Measurements from ENCODE around the gene ITGB5.
A peak's percentile ranks its signal among the peaks of the same experiment; 100 is the strongest.

Gene ITGB5

DNA sequence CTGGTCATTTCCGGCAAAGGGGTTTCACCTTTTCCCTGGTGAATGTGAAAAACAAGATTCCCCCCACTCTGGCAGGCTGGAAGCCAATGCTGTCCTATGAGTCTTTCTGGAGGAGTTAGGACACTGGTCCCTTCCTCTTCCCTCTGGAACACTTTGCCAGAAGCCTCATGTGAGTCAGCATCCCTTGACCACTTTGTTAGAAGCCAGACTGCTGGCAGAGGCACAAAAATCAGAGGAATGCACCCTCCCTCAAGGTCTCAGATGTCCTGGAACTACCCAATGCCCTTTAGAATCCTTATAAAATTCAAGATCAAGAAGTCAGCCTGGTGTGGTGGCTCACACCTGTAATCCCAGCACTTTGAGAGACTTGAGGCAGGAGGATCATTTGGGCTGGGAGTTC, 26.6 kb downstream of the ITGB5 start:
- H3K27ac ChIP-seq = peak overlapping the region; percentile 29; the same call in 1 of the 2 replicates
- TF ChIP-seq, protein P1, sequence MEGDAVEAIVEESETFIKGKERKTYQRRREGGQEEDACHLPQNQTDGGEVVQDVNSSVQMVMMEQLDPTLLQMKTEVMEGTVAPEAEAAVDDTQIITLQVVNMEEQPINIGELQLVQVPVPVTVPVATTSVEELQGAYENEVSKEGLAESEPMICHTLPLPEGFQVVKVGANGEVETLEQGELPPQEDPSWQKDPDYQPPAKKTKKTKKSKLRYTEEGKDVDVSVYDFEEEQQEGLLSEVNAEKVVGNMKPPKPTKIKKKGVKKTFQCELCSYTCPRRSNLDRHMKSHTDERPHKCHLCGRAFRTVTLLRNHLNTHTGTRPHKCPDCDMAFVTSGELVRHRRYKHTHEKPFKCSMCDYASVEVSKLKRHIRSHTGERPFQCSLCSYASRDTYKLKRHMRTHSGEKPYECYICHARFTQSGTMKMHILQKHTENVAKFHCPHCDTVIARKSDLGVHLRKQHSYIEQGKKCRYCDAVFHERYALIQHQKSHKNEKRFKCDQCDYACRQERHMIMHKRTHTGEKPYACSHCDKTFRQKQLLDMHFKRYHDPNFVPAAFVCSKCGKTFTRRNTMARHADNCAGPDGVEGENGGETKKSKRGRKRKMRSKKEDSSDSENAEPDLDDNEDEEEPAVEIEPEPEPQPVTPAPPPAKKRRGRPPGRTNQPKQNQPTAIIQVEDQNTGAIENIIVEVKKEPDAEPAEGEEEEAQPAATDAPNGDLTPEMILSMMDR (IDR thresholded peaks at IDR 0.05) = no peak
- no peak for TF ChIP-seq ZFX (IDR thresholded peaks at IDR 0.05; ENCODE audit: borderline replicate concordance)

DNA sequence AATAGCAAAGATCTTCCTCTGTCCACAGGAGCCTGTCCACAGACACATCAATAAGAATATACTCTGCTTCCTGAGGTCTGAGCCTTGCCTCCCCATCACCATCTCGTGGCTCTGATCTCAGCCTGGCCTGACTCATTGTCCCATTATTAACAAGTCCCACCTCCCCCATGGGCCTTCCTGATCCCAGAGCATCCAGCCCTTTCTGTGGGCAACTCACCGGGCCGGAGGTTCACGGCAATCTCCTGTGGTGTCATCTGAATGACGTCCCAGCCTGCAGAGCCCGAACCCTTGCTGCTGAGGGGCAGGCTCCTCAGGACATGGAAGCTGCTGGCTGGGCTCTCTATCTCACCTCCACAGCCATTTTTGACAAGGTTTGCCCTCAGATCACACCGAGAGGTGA, 28.1 kb downstream of the ITGB5 start:
- no peak for TF ChIP-seq ZFX (IDR thresholded peaks at IDR 0.05; ENCODE audit: borderline replicate concordance)
- TF ChIP-seq, protein P1 (IDR thresholded peaks at IDR 0.05) = no peak
- H3K27ac ChIP-seq = no peak overlapping the region

DNA sequence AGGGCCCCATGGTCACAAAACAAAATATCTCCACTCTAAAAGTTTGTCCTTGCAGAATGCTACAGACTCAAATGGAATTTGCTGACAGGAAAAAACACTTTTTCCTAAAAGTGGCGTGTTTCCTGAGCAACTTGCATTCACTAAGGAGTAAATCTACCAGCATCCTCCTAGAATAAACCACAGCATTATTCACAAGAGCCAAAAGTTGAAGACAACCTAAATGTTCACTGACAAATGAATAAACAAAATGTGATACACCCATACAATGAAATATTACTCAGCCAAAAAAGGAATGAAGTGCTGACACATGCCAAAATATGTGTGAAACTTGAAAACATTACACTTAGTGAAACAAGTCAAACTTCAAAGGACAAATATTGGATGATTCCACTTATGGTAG, 28.9 kb downstream of the ITGB5 start:
- no peak for TF ChIP-seq ZFX (IDR thresholded peaks at IDR 0.05; ENCODE audit: borderline replicate concordance)
- TF ChIP-seq, protein P1 (IDR thresholded peaks at IDR 0.05) = no peak
- H3K27ac ChIP-seq = no peak overlapping the region

DNA sequence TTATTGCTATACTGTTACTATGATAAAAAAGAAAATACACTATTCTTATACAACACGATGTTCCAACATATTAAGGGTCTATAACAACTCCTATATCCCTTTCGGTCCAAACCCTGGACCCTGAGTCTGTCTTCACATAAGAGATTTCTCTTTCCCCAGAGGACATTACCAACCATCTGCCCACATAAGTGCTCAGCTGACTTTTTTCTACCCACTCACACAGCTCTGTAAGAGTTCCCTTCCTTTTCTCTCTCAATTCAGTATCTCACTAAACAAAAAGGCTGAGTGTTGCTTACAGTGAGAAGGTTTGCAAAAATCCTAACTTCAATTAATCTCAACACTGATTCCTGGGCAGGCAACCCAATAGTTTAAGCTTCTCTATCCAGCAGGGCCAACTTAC, 30.5 kb downstream of the ITGB5 start:
- no peak for TF ChIP-seq ZFX (IDR thresholded peaks at IDR 0.05; ENCODE audit: borderline replicate concordance)
- TF ChIP-seq, protein P1 (IDR thresholded peaks at IDR 0.05) = no peak
- H3K27ac ChIP-seq = no peak overlapping the region

DNA sequence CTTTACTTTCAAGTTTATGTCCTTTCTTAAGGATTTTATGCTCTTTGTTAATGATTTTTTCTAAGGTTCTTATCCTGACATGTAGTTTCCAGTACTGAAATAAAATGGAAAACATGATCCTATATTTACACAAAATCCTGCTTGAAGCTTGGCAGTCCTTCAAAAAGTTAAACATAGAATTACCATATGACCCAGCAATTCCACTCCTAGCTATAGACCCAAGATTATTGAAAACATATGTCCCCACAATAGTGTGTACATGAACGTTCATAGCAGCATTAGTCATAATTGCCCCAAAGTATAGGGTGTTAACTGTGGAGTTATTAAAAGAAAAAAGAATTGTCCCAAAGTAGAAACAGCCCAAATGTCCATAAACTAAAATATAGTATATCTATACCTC, 33.2 kb downstream of the ITGB5 start:
- TF ChIP-seq ZFX (IDR thresholded peaks at IDR 0.05; ENCODE audit: borderline replicate concordance) = no peak
- TF ChIP-seq, protein P1 (IDR thresholded peaks at IDR 0.05) = no peak
- H3K27ac ChIP-seq = no peak overlapping the region

DNA sequence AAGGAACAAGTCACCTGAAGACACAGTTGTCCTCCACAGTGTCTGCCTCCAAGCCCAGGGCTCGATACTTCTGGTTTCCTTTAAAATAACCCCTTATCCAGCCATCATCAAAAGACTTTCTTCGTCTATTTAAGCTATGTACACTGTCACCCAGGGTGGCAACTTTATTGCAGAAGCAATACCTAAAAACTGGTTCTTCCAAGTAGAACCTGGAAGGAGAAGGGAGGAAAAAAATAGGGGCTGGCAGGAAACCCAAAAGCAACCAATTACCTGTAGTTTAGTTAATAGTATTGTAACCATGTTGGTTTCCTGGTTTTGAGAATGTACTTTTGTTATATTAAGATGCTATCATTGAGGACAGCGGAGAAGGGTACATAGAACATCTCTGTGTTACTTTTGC, 33.7 kb downstream of the ITGB5 start:
- TF ChIP-seq, protein P1 (IDR thresholded peaks at IDR 0.05) = no peak
- TF ChIP-seq ZFX (IDR thresholded peaks at IDR 0.05; ENCODE audit: borderline replicate concordance) = no peak
- H3K27ac ChIP-seq = no peak overlapping the region

DNA sequence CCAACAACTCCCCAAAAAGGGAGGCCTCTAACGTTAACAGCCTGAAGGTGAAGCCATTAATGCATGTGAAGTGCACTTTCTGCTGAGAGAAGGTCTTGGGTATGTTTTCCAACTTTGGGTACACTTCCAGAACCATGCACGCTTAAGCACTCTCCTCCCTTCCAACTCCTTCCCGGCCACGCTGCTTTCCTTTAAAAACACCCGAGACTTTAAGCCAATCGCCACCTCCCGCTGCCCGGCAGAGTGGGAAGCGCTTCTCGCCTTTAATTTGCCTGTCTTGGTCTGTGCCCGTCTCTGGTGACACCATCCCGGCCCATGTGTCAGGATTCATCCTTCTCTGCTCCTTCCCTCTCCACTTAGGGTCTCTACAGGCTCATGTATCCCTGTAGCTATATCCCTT, 35.3 kb downstream of the ITGB5 start:
- TF ChIP-seq ZFX (IDR thresholded peaks at IDR 0.05; ENCODE audit: borderline replicate concordance) = no peak
- TF ChIP-seq, protein P1 (IDR thresholded peaks at IDR 0.05) = no peak
- H3K27ac ChIP-seq = no peak overlapping the region
